HL-60 (cell line): ENCODE measurements around the gene HDC.

Experiments
- DNase-seq, 2 experiments: peaks; one replicate each; pipeline ENCODE4 v3.0.0-alpha.2; 2010 to 2020; ENCODE audit warnings: low read depth in 1 of 2, low spot score in 1 of 2
- H3K27ac ChIP-seq: fragments of 250-450 bp; sonication (Bioruptor Pico); replicated peaks from 2 replicates; pipeline ENCODE4 v1.5.1; 2020; ENCODE audit warnings: mild to moderate bottlenecking, moderate library complexity
- H3K27me3 ChIP-seq: fragments of 250-450 bp; sonication (Bioruptor Pico); 2 replicates; pipeline ENCODE4 v1.5.1; 2021; ENCODE audit warnings: mild to moderate bottlenecking, moderate library complexity; ENCODE audit not compliant: insufficient read depth, poor library complexity, severe bottlenecking
- H3K4me3 ChIP-seq: replicated peaks from 2 replicates; pipeline ENCODE4 v1.5.1; 2011; ENCODE audit warnings: mild to moderate bottlenecking, control low read depth, low read length; ENCODE audit not compliant: insufficient read depth
- GABPA ChIP-seq: IDR thresholded peaks from 2 replicates; pipeline ENCODE4 v1.6.1; 2012; ENCODE audit warnings: low read depth
- POLR2AphosphoS5 ChIP-seq: IDR thresholded peaks from 2 replicates; pipeline ENCODE4 v1.6.1; 2012; ENCODE audit warnings: low read depth
- SPI1 ChIP-seq: IDR thresholded peaks from 2 replicates; pipeline ENCODE4 v1.6.1; 2012; ENCODE audit warnings: low read depth, mild to moderate bottlenecking, borderline replicate concordance
- TF ChIP-seq, protein P1 (sequence below): IDR thresholded peaks from 2 replicates; pipeline ENCODE4 v1.6.1; 2012; ENCODE audit warnings: low read depth; ENCODE audit not compliant: insufficient replicate concordance
- TF ChIP-seq, protein P2 (sequence below): IDR thresholded peaks from one replicate; pipeline ENCODE4 v1.5.1; 2011; ENCODE audit warnings: low read length, control low read depth, inconsistent platforms; ENCODE audit not compliant: insufficient read depth

Gene HDC

DNA sequence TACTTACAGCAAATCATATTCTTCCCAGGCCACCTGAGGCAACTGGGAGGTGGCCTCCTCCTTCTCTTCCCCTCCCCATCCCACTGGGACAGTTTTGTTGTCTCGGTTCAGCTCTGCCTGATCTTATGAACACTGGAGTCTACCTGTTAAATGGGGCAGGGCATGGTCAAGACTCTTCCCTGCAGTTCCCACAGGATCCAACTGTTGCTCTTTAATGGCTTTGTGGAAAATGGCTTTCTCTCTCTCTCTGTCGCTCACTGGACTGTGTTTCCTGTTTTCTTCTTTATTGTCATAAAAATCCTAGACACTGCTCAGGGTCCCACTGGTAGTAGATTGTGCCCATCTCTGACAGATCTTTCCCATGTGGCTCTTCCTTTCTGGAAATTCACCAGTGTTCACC, 43.3 kb downstream of the HDC start:
- TF ChIP-seq POLR2AphosphoS5 = no peak
- TF ChIP-seq, protein P1, sequence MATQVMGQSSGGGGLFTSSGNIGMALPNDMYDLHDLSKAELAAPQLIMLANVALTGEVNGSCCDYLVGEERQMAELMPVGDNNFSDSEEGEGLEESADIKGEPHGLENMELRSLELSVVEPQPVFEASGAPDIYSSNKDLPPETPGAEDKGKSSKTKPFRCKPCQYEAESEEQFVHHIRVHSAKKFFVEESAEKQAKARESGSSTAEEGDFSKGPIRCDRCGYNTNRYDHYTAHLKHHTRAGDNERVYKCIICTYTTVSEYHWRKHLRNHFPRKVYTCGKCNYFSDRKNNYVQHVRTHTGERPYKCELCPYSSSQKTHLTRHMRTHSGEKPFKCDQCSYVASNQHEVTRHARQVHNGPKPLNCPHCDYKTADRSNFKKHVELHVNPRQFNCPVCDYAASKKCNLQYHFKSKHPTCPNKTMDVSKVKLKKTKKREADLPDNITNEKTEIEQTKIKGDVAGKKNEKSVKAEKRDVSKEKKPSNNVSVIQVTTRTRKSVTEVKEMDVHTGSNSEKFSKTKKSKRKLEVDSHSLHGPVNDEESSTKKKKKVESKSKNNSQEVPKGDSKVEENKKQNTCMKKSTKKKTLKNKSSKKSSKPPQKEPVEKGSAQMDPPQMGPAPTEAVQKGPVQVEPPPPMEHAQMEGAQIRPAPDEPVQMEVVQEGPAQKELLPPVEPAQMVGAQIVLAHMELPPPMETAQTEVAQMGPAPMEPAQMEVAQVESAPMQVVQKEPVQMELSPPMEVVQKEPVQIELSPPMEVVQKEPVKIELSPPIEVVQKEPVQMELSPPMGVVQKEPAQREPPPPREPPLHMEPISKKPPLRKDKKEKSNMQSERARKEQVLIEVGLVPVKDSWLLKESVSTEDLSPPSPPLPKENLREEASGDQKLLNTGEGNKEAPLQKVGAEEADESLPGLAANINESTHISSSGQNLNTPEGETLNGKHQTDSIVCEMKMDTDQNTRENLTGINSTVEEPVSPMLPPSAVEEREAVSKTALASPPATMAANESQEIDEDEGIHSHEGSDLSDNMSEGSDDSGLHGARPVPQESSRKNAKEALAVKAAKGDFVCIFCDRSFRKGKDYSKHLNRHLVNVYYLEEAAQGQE = no peak
- no peak for TF ChIP-seq GABPA
- TF ChIP-seq, protein P2, sequence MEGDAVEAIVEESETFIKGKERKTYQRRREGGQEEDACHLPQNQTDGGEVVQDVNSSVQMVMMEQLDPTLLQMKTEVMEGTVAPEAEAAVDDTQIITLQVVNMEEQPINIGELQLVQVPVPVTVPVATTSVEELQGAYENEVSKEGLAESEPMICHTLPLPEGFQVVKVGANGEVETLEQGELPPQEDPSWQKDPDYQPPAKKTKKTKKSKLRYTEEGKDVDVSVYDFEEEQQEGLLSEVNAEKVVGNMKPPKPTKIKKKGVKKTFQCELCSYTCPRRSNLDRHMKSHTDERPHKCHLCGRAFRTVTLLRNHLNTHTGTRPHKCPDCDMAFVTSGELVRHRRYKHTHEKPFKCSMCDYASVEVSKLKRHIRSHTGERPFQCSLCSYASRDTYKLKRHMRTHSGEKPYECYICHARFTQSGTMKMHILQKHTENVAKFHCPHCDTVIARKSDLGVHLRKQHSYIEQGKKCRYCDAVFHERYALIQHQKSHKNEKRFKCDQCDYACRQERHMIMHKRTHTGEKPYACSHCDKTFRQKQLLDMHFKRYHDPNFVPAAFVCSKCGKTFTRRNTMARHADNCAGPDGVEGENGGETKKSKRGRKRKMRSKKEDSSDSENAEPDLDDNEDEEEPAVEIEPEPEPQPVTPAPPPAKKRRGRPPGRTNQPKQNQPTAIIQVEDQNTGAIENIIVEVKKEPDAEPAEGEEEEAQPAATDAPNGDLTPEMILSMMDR = no peak
- TF ChIP-seq SPI1 = no peak
- H3K4me3 ChIP-seq = no peak overlapping the region
- no peaks in the 10 kb centered on the region for H3K27me3 ChIP-seq
- DNase-seq = no peak
- no peak overlapping the region for H3K27ac ChIP-seq

DNA sequence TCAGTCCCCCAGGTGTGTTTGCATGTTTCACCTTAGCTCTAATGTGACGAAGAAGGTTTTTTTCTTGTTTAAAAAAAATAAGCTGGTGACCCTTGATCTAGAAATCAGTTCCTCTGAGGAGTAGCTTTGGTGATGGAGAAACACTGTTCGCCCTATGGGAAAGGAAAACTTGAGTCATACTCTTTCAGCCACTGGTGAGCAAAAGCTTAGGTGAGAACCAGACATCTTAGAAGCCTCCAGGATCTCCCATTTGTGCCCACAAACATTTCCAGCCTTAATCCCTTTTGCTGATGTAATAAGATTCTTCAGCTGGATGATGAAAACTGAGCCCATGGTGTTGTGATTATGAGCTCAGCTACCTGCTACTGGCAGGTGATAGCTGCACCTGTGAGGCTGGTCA, 45.7 kb downstream of the HDC start:
- TF ChIP-seq, protein P2 = no peak
- TF ChIP-seq POLR2AphosphoS5 (no peak), SPI1 (no peak), GABPA (no peak)
- TF ChIP-seq, protein P1 = no peak
- Histone ChIP-seq H3K27me3 (no peaks in the 10 kb centered on the region), H3K27ac (no peak overlapping the region), H3K4me3 (no peak overlapping the region)
- no peak for DNase-seq

DNA sequence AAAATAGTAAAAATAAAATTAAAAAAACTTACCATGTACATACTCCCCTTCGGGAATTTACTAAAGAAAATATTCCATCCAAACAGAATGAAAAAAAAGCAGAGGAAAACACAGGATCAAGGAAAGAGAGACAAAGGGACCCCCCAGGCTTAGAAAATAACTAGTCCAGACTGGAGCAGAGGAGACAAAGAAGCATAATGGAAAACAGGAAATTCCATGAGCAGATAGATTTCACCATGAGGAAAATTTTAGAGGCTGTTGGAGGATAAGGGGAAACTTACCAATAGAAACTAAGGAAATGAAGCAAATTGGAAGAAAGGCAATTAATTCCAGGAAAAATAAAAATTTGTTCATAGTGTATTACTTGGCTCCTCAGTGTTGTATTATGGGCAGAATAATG, 46.8 kb downstream of the HDC start:
- DNase-seq = no peak
- H3K27me3 ChIP-seq = no peaks in the 10 kb centered on the region
- TF ChIP-seq, protein P2 = no peak
- TF ChIP-seq GABPA (no peak), POLR2AphosphoS5 (no peak), SPI1 (no peak)
- TF ChIP-seq, protein P1 = no peak
- no peak overlapping the region for H3K27ac ChIP-seq
- no peak overlapping the region for H3K4me3 ChIP-seq
